Mesenchymal stem cell (in vitro differentiated cells and primary cell): Measurements from ENCODE around the gene ACKR2.
A peak's percentile ranks its signal among the peaks of the same experiment; 100 is the strongest.

Source experiments
- DNase-seq: peaks from one replicate; pipeline ENCODE4 v3.0.0-alpha.2; 2013
- H2AFZ ChIP-seq: one replicate; pipeline ENCODE4 v1.6.1; 2013; ENCODE audit warnings: low read depth, mild to moderate bottlenecking, control low read depth, inconsistent platforms, low read length, moderate library complexity
- H2AK5ac ChIP-seq: 2 replicates; pipeline ENCODE4 v1.6.1; 2013; ENCODE audit warnings: low read length, moderate library complexity, mild to moderate bottlenecking, inconsistent platforms; ENCODE audit not compliant: severe bottlenecking
- H2BK120ac ChIP-seq: one replicate; pipeline ENCODE4 v1.6.1; 2013; ENCODE audit warnings: low read depth, mild to moderate bottlenecking, inconsistent platforms, low read length, moderate library complexity
- H2BK12ac ChIP-seq, 2 experiments: one replicate each; pipeline ENCODE4 v1.6.1; 2013; ENCODE audit warnings: inconsistent platforms in 2 of 2, low read length in 2 of 2, mild to moderate bottlenecking in 2 of 2, moderate library complexity in 2 of 2, control low read depth in 1 of 2
- H2BK15ac ChIP-seq: one replicate; pipeline ENCODE4 v1.6.1; 2013; ENCODE audit warnings: mild to moderate bottlenecking, low read depth, inconsistent platforms; ENCODE audit not compliant: poor library complexity, severe bottlenecking
- H2BK5ac ChIP-seq: 2 replicates; pipeline ENCODE4 v1.6.1; 2013; ENCODE audit warnings: low read depth, mild to moderate bottlenecking, low read length, control low read depth, inconsistent platforms; ENCODE audit not compliant: poor library complexity, severe bottlenecking
- H3K14ac ChIP-seq, 2 experiments: one replicate each; pipeline ENCODE4 v1.6.1; 2013; ENCODE audit warnings: inconsistent platforms in 2 of 2, low read length in 2 of 2, control low read depth in 1 of 2, mild to moderate bottlenecking in 1 of 2, moderate library complexity in 1 of 2
- H3K18ac ChIP-seq, 2 experiments: one replicate each; pipeline ENCODE4 v1.6.1; 2013; ENCODE audit warnings: inconsistent platforms in 2 of 2, low read length in 2 of 2, control low read depth in 1 of 2, low read depth in 1 of 2, mild to moderate bottlenecking in 1 of 2
- H3K23ac ChIP-seq, 2 experiments: one replicate each; pipeline ENCODE4 v1.6.1; 2013; ENCODE audit warnings: inconsistent platforms in 2 of 2, low read length in 2 of 2, mild to moderate bottlenecking in 2 of 2, moderate library complexity in 2 of 2, control low read depth in 1 of 2
- H3K27ac ChIP-seq: 2 replicates; pipeline ENCODE4 v1.5.1; 2013; ENCODE audit warnings: mild to moderate bottlenecking, moderate library complexity, low read length, control low read depth, inconsistent platforms; ENCODE audit not compliant: poor library complexity, severe bottlenecking
- H3K27me3 ChIP-seq, 2 experiments: 2 replicates each; pipeline versions ENCODE4 v1.6.1 to v1.7.0; 2013; ENCODE audit warnings: low read length in 2 of 2, mild to moderate bottlenecking in 2 of 2, moderate library complexity in 2 of 2, control low read depth in 1 of 2, inconsistent platforms in 1 of 2; ENCODE audit not compliant: control insufficient read depth in 1 of 2, insufficient read depth in 1 of 2
- H3K36me3 ChIP-seq, 2 experiments: 2 replicates each; pipeline versions ENCODE4 v1.6.1 to v1.7.0; 2013; ENCODE audit warnings: low read length in 2 of 2, control low read depth in 1 of 2, inconsistent platforms in 1 of 2, low read depth in 1 of 2, mild to moderate bottlenecking in 1 of 2; ENCODE audit not compliant: insufficient read depth in 2 of 2, control insufficient read depth in 1 of 2
- H3K4ac ChIP-seq, 2 experiments: one replicate each; pipeline ENCODE4 v1.6.1; 2013; ENCODE audit warnings: inconsistent platforms in 2 of 2, low read length in 2 of 2, mild to moderate bottlenecking in 2 of 2, moderate library complexity in 2 of 2, control low read depth in 1 of 2, low read depth in 1 of 2
- H3K4me1 ChIP-seq: 2 replicates; pipeline ENCODE4 v1.6.1; 2013; ENCODE audit warnings: low read depth, low read length, control low read depth; ENCODE audit not compliant: control insufficient read depth, insufficient read depth
- H3K4me2 ChIP-seq: 2 replicates; pipeline ENCODE4 v1.6.1; 2013; ENCODE audit warnings: low read length, mild to moderate bottlenecking, inconsistent platforms; ENCODE audit not compliant: poor library complexity, severe bottlenecking
- H3K4me3 ChIP-seq, 2 experiments: 2 replicates each; pipeline versions ENCODE4 v1.5.1 to v1.7.0; 2013; ENCODE audit warnings: low read length in 2 of 2, mild to moderate bottlenecking in 2 of 2, control low read depth in 1 of 2, low read depth in 1 of 2; ENCODE audit not compliant: insufficient read depth in 1 of 2
- H3K79me1 ChIP-seq: replicated peaks from 2 replicates; pipeline ENCODE4 v1.6.1; 2013; ENCODE audit warnings: mild to moderate bottlenecking, control low read depth, low read length, inconsistent platforms; ENCODE audit not compliant: poor library complexity, severe bottlenecking
- H3K9ac ChIP-seq: 2 replicates; pipeline ENCODE4 v1.7.0; 2013; ENCODE audit warnings: mild to moderate bottlenecking, low read length, moderate library complexity
- H3K9me3 ChIP-seq: 2 replicates; pipeline ENCODE4 v1.7.0; 2013; ENCODE audit warnings: mild to moderate bottlenecking, low read length; ENCODE audit not compliant: control insufficient read depth
- H4K8ac ChIP-seq: one replicate; pipeline ENCODE4 v1.6.1; 2013; ENCODE audit warnings: inconsistent platforms, mild to moderate bottlenecking, low read length, moderate library complexity
- H4K91ac ChIP-seq: one replicate; pipeline ENCODE4 v1.6.1; 2013; ENCODE audit warnings: mild to moderate bottlenecking, low read length, inconsistent platforms
- WGBS: methylation state at CpG from one replicate; pipeline ENCODE4 v1.1.7; 2013; ENCODE audit warnings: mixed read lengths; 5-methylcytosine and 5-hydroxymethylcytosine counted together

The ACKR2 gene

GRCh38 chr3:42855547-42856380 is 46.5 kb downstream of the ACKR2 start:
- Histone ChIP-seq H3K27ac (no peak overlapping the region), H3K9me3 (no peaks in the 10 kb centered on the region)
- WGBS = 63% methylated on average over 4 of the region's 4 CpGs

DNA sequence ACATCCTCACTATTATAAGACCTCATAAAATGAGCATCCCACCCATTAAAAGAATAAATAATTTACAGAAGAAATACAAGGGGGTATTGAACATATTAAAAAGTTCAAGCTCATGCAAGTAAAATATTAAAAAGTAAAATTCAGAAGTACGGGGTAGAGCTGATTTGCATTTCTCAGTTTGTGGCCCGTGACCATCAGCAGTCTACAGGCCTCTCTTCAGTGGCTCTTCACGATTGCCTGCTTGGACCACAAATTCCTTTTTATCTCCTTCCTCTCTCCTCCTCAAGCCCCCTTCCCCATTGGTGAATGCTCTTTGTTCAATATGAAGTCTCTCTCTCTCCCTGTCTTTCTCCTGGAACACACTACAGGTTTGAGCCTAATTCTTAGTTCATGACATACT is 47.3 kb downstream of the ACKR2 start:
- Histone ChIP-seq H3K23ac (no peak overlapping the region), H3K4me2 (no peak overlapping the region), H3K14ac (no peak overlapping the region), H3K9ac (no peak overlapping the region), H3K27ac (no peak overlapping the region), H4K8ac (no peak overlapping the region), H2BK120ac (no peak overlapping the region), H3K4me3 (no peak overlapping the region), H3K79me1 (no peaks in the 10 kb centered on the region), H2AK5ac (no peak overlapping the region), H2BK5ac (no peak overlapping the region), H4K91ac (no peak overlapping the region), H3K27me3 (peaks cover 0 to 18% of the 10 kb centered on the region in 2 experiments), H3K36me3 (no peaks in the 10 kb centered on the region), H3K4me1 (no peaks in the 10 kb centered on the region), H2AFZ (no peak overlapping the region), H2BK15ac (no peak overlapping the region), H3K9me3 (no peaks in the 10 kb centered on the region), H3K4ac (no peak overlapping the region), H2BK12ac (no peak overlapping the region), H3K18ac (no peak overlapping the region)
- no peak for DNase-seq
- 89% methylated on average over 3 of the region's 3 CpGs for WGBS

More at GRCh38 chr3:42855547-42856380, 46.5 kb downstream of the ACKR2 start:
- Histone ChIP-seq H3K18ac (no peak overlapping the region), H3K36me3 (no peaks in the 10 kb centered on the region), H2AK5ac (no peak overlapping the region), H2BK120ac (no peak overlapping the region), H2BK5ac (no peak overlapping the region), H3K9ac (no peak overlapping the region), H2AFZ (no peak overlapping the region), H3K4me3 (no peak overlapping the region), H3K4me2 (no peak overlapping the region), H2BK12ac (no peak overlapping the region), H3K14ac (no peak overlapping the region), H3K27me3 (peaks cover 4 to 24% of the 10 kb centered on the region in 2 experiments), H3K4me1 (no peaks in the 10 kb centered on the region), H2BK15ac (no peak overlapping the region), H3K79me1 (no peaks in the 10 kb centered on the region), H3K4ac (no peak overlapping the region), H4K91ac (no peak overlapping the region), H3K23ac (no peak overlapping the region), H4K8ac (no peak overlapping the region)
- DNase-seq = no peak

GRCh38 chr3:42864321-42864950 is 55.2 kb downstream of the ACKR2 start:
- no peak overlapping the region for H2BK12ac ChIP-seq
- no peak overlapping the region for H2BK5ac ChIP-seq
- no peak overlapping the region for H2AFZ ChIP-seq
- H2AK5ac ChIP-seq = no peak overlapping the region
- H2BK120ac ChIP-seq = no peak overlapping the region
- DNase-seq = no peak
- H3K4me3 ChIP-seq = no peak overlapping the region
- H3K18ac ChIP-seq = no peak overlapping the region
- WGBS = 90% methylated on average over 15 of the region's 15 CpGs
- no peaks in the 10 kb centered on the region for H3K4me1 ChIP-seq
- no peak overlapping the region for H3K23ac ChIP-seq
- H3K4me2 ChIP-seq = no peak overlapping the region
- no peaks in the 10 kb centered on the region for H3K36me3 ChIP-seq
- H3K27me3 ChIP-seq = peaks cover 9 to 12% of the 10 kb centered on the region in 2 experiments
- H3K79me1 ChIP-seq = no peaks in the 10 kb centered on the region
- H4K91ac ChIP-seq = no peak overlapping the region
- H3K14ac ChIP-seq = no peak overlapping the region
- H3K9me3 ChIP-seq = no peaks in the 10 kb centered on the region
- H3K27ac ChIP-seq = no peak overlapping the region
- no peak overlapping the region for H4K8ac ChIP-seq
- H3K9ac ChIP-seq = no peak overlapping the region
- no peak overlapping the region for H3K4ac ChIP-seq
- H2BK15ac ChIP-seq = no peak overlapping the region

GRCh38 chr3:42865256-42865655 is 56.0 kb downstream of the ACKR2 start:
- Histone ChIP-seq H2AK5ac (no peak overlapping the region), H3K18ac (no peak overlapping the region), H3K23ac (no peak overlapping the region), H3K4me1 (no peaks in the 10 kb centered on the region), H4K91ac (no peak overlapping the region), H3K14ac (peak overlapping the region in 1 of 2 experiments; percentile 83), H2AFZ (no peak overlapping the region), H3K4me2 (no peak overlapping the region), H2BK120ac (no peak overlapping the region), H3K9ac (no peak overlapping the region), H2BK5ac (no peak overlapping the region), H2BK12ac (no peak overlapping the region), H3K79me1 (no peaks in the 10 kb centered on the region), H3K27me3 (peaks cover 9 to 14% of the 10 kb centered on the region in 2 experiments), H3K27ac (no peak overlapping the region), H2BK15ac (no peak overlapping the region), H3K4me3 (no peak overlapping the region), H3K36me3 (no peaks in the 10 kb centered on the region), H3K4ac (no peak overlapping the region), H4K8ac (no peak overlapping the region), H3K9me3 (no peaks in the 10 kb centered on the region)
- no peak for DNase-seq
- 90% methylated on average over 8 of the region's 8 CpGs for WGBS
